ENCODE results near the gene SEMA4D. TPM values are rescaled to one million over a fixed set of nuclear protein-coding genes. Genes with fewer than 3 reads are reported as not detected.

Gene SEMA4D
- total and polyA plus RNA-seq, 9 of the 15 experiments (the other 6 are each of a cell fraction or from before 2014, with no cell fraction given) = 0.38 to 5.1 (median 1.8) TPM

DNA sequence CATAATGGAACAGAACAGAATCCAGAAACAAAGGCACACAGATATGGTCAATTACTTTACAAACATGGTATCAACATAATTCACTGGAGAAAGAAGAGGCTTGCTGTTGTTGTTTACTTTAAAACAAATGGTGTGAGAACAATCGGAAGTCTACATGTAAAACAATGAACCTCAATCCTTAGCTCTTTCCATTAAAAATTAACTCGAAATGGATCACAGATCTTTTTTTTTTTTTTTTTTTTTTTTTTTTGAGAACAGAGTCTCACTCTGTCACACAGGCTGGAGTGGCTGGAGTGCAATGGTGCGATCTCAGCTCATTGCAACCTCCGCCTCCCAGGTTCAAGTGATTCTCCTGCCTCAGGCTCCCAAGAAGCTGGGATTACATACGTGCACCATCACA, 9.8 kb downstream of the SEMA4D start (continued):
- TF ChIP-seq ZBTB34 (CRISPR knock-in tag; IDR thresholded peaks at IDR 0.05) = no peak
- no peak for TF ChIP-seq SMARCB1 (IDR thresholded peaks at IDR 0.05; ENCODE audit: insufficient read length, low read depth)

DNA sequence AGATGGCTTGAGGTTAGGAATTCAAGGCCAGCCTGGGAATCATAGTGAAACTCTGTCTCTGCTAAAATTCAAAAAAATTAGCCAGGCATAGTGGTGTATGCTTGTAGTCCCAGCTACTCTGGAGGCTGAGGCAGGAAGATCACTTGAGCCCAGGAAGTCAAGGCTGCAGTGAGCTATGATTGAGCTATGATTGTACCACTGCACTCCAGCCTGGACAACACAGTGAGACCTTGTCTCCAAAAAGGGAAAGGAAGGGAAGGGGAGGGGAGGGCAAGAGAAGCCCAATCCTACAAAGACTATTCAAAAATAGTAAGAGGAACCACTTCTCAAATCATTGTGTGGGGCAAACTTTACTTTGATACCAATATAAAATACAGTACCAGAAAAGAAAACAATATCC, 11.2 kb downstream of the SEMA4D start:
- Histone ChIP-seq H3K36me3 (ENCODE audit: control insufficient read depth, insufficient read depth, low read length) (no peaks in the 10 kb centered on the region), H3K4me3 (no peak overlapping the region), H2AFZ (ENCODE audit: low read depth, low read length) (no peak overlapping the region), H3K4me1 (replicated peaks in 1 of 2; ENCODE audit: control insufficient read depth in 2 of 2, insufficient read depth in 2 of 2, low read length in 2 of 2) (no peaks in the 10 kb centered on the region), H3K9me1 (ENCODE audit: control insufficient read depth, insufficient read depth, low read length) (no peaks in the 10 kb centered on the region), H4K20me1 (replicated peaks; ENCODE audit: control insufficient read depth, insufficient read depth, low read length) (no peaks in the 10 kb centered on the region), H3K9ac (ENCODE audit: insufficient read depth in 1 of 2, low read depth in 2 of 2, low read length in 2 of 2) (no peak overlapping the region), H3K79me2 (ENCODE audit: control insufficient read depth, insufficient read depth, low read length) (no peaks in the 10 kb centered on the region), H3K9me3 (replicated peaks; ENCODE audit: control insufficient read depth, insufficient read depth, low read depth, low read length) (no peaks in the 10 kb centered on the region), H3K4me2 (ENCODE audit: insufficient read depth, low read length) (no peak overlapping the region), H3K27me3 (ENCODE audit: control insufficient read depth in 2 of 2, insufficient read depth in 2 of 2, low read length in 2 of 2) (peaks cover 0 to 22% of the 10 kb centered on the region in 2 experiments; a peak in 3 of 5 replicates), H3K27ac (ENCODE audit: extremely low read depth, low read depth, low read length) (no peak overlapping the region)
- ATAC-seq (no peak), FAIRE-seq (no peak), DNase-seq (ENCODE audit: extremely low read depth in 1 of 4, low spot score in 3 of 4) (no peak)
- no TSS peak for BruUV-seq (replicated peaks)
- ChIA-PET POLR2A (no interaction called here), CTCF (ENCODE audit: low intra/inter-chr PET ratio) (no interaction called here)
- in situ Hi-C loops (cut with MboI) (no loop called here), intact Hi-C loops (cut with micrococcal nuclease) (no loop called here)
- TF ChIP-seq BRF1 (IDR thresholded peaks at IDR 0.05; ENCODE audit: borderline replicate concordance, extremely low read depth, insufficient read length) (no peak), ZFPM2 (CRISPR knock-in tag; IDR thresholded peaks at IDR 0.05) (no peak), CBX8 (IDR thresholded peaks at IDR 0.05; ENCODE audit: borderline replicate concordance, extremely low read depth, low read depth, low read length, poor library complexity, severe bottlenecking) (no peak)

Measured in K562 (cell line).